DND-41 (cell line): Measurements from ENCODE around the gene WDR90.
A peak's percentile ranks its signal among the peaks of the same experiment; 100 is the strongest.

Experiments used
- EZH2 ChIP-seq: IDR thresholded peaks from 3 replicates; pipeline ENCODE4 v1.6.1; 2012; ENCODE audit warnings: borderline replicate concordance, low read depth, mild to moderate bottlenecking, moderate library complexity, low read length, inconsistent platforms; ENCODE audit not compliant: severe bottlenecking
- TF ChIP-seq, protein P1 (sequence below): IDR thresholded peaks from 2 replicates; pipeline ENCODE4 v1.5.1; 2012; ENCODE audit warnings: borderline replicate concordance, low read length, moderate library complexity, mild to moderate bottlenecking; ENCODE audit not compliant: poor library complexity, severe bottlenecking; ENCODE audit errors: extremely low read depth

DNA sequence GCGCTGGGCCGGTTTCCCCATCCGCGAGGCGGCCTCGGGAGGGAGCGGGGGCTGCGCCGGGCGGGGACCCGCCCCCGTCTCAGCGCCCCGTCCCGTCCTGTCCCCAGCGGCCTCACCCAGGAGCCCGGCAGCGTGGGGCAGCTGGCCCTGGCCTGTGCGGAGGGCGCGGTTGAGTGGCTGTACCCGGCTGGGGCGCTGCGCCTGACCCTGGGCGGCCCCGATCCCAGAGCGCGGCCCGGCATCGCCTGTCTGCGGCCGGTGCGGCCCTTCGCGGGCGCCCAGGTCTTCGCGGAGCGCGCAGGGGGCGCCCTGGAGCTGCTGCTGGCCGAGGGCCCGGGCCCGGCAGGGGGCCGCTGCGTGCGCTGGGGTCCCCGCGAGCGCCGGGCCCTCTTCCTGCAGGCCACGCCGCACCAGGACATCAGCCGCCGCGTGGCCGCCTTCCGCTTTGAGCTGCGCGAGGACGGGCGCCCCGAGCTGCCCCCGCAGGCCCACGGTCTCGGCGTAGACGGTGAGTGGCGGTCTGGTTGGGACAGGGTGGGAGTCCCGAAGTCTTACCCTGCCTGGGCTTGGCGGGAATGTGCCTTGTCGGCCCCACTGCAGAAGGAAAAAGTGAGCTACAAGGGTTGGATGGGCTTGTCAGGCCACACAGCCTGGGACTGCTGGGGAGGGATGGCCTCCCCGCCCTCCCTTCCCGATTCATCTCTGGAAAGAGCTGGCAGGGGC, 66.5 kb downstream of the WDR90 start:
- TF ChIP-seq, protein P1, sequence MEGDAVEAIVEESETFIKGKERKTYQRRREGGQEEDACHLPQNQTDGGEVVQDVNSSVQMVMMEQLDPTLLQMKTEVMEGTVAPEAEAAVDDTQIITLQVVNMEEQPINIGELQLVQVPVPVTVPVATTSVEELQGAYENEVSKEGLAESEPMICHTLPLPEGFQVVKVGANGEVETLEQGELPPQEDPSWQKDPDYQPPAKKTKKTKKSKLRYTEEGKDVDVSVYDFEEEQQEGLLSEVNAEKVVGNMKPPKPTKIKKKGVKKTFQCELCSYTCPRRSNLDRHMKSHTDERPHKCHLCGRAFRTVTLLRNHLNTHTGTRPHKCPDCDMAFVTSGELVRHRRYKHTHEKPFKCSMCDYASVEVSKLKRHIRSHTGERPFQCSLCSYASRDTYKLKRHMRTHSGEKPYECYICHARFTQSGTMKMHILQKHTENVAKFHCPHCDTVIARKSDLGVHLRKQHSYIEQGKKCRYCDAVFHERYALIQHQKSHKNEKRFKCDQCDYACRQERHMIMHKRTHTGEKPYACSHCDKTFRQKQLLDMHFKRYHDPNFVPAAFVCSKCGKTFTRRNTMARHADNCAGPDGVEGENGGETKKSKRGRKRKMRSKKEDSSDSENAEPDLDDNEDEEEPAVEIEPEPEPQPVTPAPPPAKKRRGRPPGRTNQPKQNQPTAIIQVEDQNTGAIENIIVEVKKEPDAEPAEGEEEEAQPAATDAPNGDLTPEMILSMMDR, result peak; percentile 8
- TF ChIP-seq EZH2, result no peak
